HG03565 (cell line): ENCODE data around the gene CMKLR1.

Experiments
- ATAC-seq: cut with Tn5 transposase; IDR thresholded peaks from one replicate; pipeline ENCODE4 v1.9.1; 2021; ENCODE audit warnings: mild to moderate bottlenecking, moderate library complexity; ENCODE audit not compliant: unreplicated experiment

CMKLR1 gene

GRCh38 chr12:108270035-108270848, 68.9 kb downstream of the CMKLR1 start:
- no peak for ATAC-seq

- no peak for ATAC-seq
Measured at GRCh38 chr12:108269224-108269623, 69.9 kb downstream of the CMKLR1 start.

- no peak for ATAC-seq
Measured at GRCh38 chr12:108268397-108268796, 70.7 kb downstream of the CMKLR1 start.

- no peak for ATAC-seq
Measured at GRCh38 chr12:108267450-108267849, 71.7 kb downstream of the CMKLR1 start.

GRCh38 chr12:108266131-108266530, 73.0 kb downstream of the CMKLR1 start:
- no peak for ATAC-seq

- no peak for ATAC-seq
Measured at GRCh38 chr12:108265505-108265904, 73.6 kb downstream of the CMKLR1 start.

- no peak for ATAC-seq
Measured at GRCh38 chr12:108260969-108261368, 78.1 kb downstream of the CMKLR1 start.

GRCh38 chr12:108260039-108260438, 79.1 kb downstream of the CMKLR1 start:
- ATAC-seq, result no peak

GRCh38 chr12:108257610-108258106, 81.5 kb downstream of the CMKLR1 start:
- ATAC-seq, result no peak

- no peak for ATAC-seq
Measured at GRCh38 chr12:108257004-108257403, 82.1 kb downstream of the CMKLR1 start.

GRCh38 chr12:108255252-108255602, 83.9 kb downstream of the CMKLR1 start:
- no peak for ATAC-seq

- ATAC-seq, result no peak
Measured at GRCh38 chr12:108254517-108255251, 84.4 kb downstream of the CMKLR1 start.

GRCh38 chr12:108254030-108254429, 85.1 kb downstream of the CMKLR1 start:
- no peak for ATAC-seq

GRCh38 chr12:108253540-108253939, 85.6 kb downstream of the CMKLR1 start:
- no peak for ATAC-seq

- no peak for ATAC-seq
Measured at GRCh38 chr12:108252523-108252922, 86.6 kb downstream of the CMKLR1 start.

GRCh38 chr12:108248011-108248410, 91.1 kb downstream of the CMKLR1 start:
- ATAC-seq, result no peak

GRCh38 chr12:108247130-108247529, 92.0 kb downstream of the CMKLR1 start:
- ATAC-seq, result no peak

- ATAC-seq, result no peak
Measured at GRCh38 chr12:108241986-108242703, 97.0 kb downstream of the CMKLR1 start.

- ATAC-seq, result no peak
Measured at GRCh38 chr12:108240928-108241327, 98.2 kb downstream of the CMKLR1 start.

GRCh38 chr12:108240027-108240785, 98.9 kb downstream of the CMKLR1 start:
- ATAC-seq, result no peak

GRCh38 chr12:108239378-108239777, 99.7 kb downstream of the CMKLR1 start:
- no peak for ATAC-seq
